DMS114 treated with DMSO at 0.1 percent for 48 hours (cell line): ENCODE results near the gene C11orf58.

ENCODE experiments used
- DNase-seq: peaks from one replicate; lab custom pipeline; 2025; ENCODE audit not compliant: unreplicated experiment; lab: John Stamatoyannopoulos, UW

Gene C11orf58

DNA sequence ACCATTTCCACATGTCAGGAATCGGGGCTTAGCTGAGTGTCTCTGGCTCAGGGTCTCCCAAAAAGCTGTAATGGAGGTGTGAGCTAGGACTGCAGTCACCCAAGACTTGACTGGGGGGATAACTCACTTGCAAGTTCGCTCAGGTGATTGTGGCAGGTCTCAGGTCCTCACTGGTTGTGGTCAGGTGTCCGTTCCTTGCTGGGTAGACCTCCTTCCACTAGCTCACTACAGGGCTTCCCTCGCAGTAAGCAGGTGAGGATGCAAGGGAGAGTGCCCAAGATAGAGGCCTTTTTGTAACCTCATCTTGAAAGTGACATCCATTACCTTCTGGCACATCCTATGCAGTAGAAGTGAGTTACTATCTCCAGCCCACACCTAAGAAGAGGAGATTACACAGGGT is 29.5 kb downstream of the C11orf58 start:
- DNase-seq = no peak

DNA sequence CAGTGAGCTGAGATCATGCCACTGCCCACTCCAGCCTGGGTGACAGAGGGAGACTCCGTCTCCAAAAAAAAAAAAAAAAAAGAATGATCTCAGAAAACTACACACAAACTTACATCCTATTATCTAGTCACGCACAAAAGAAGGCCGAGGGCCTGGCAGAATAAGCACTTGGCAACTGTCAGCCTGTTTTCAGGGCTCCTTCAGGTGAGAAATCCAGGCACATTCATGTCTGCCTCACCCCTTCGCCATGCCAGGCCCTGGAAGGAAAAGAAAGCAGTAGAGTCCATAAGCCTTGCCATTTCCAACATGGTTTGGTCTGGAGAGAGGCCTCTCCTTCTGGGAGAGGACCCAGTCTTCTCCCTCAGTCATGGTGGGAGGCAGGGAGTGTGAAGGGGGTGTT is 30.9 kb downstream of the C11orf58 start:
- DNase-seq = no peak

- no peak for DNase-seq
Measured at GRCh38 chr11:16770016-16770415, 31.6 kb downstream of the C11orf58 start.

- DNase-seq = no peak
Measured at GRCh38 chr11:16771350-16772140, 33.1 kb downstream of the C11orf58 start.

GRCh38 chr11:16772141-16772512 is 33.7 kb downstream of the C11orf58 start:
- no peak for DNase-seq

- DNase-seq = no peak
Measured at GRCh38 chr11:16773981-16774935, 35.8 kb downstream of the C11orf58 start.

GRCh38 chr11:16774936-16775613 is 36.6 kb downstream of the C11orf58 start:
- DNase-seq = no peak

- DNase-seq = no peak
Measured at GRCh38 chr11:16775614-16776283, 37.3 kb downstream of the C11orf58 start.

DNA sequence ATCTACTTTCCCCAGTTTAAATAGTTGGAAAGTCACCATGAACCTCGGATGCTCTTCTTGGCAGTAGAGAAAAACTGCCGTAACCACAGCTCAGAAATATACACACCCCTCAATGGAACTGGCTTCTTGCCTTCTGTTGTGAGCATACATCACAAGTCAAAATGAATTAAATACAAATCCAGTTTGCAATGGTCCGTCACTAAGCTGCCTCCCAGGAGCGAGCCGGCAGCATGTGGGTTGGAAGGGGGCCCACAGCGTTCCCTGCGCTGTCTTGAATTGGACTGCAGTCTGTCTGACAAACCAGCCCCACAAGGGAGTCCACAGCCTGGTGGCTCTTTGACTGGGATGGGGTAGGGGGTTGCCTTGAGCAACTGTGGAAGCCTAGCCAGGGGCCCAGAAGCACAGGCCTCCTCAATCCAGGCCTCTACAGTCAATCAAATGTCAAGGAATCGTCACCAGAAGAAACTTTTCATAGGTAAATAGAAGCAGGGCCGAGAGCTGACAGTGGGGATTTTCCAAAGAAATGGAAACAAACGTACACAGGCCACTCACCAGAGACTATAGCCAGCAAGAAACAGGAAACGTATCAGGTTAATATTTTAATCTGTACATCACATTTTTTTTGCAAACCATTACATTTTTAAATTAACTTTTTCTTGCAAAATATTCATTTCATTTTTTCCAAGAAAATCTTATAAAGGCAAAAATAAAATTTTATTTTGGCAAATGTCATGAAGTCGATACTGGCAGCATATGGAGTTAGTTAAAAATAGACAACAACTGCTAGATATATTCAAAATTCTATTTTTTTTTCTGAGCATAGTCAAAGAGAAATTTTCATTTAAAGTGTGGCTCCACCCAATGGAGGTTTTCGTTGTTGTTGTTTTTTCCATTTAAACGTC is 38.5 kb downstream of the C11orf58 start:
- no peak for DNase-seq

DNA sequence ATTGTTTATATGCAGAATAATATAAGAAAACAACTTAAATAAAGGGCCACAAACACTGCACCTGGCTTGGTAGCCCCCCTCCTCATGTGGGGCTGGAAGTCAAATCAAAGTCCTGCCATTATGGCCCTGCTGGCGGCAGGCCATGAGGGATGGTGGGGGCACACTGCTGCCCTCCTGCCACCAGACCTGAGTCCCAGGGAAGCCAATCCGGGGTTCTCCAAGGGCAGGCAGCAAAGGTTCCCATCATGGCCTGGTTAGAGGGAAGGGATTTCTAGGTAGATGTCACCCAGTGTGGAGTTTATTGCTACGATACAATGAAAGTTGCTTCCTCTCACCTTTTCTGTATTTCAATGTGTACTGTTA is 39.1 kb downstream of the C11orf58 start:
- DNase-seq = no peak

- no peak for DNase-seq
Measured at GRCh38 chr11:16778286-16778685, 39.8 kb downstream of the C11orf58 start.

GRCh38 chr11:16778876-16779275 is 40.4 kb downstream of the C11orf58 start:
- no peak for DNase-seq

DNA sequence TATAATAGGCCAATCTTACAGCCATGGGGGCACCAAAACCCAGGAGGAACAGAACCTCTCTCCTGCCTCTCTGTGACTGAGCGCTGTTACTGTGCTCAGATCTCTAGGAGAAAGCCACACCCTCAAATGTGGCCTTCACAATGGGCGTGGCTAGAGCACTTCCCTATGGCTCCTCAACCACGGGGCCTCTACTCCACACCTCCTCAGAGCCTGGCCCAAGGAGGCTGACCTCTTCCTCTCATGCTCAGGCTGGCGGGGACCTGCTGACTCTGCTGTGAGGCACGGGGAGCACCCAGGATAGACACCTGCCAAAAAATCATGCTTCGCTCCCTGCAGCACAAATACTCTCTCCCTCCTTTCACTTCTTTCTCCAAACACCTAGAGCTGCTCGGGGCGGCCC is 41.0 kb downstream of the C11orf58 start:
- DNase-seq = no peak

GRCh38 chr11:16780146-16780545 is 41.7 kb downstream of the C11orf58 start:
- DNase-seq = no peak

DNA sequence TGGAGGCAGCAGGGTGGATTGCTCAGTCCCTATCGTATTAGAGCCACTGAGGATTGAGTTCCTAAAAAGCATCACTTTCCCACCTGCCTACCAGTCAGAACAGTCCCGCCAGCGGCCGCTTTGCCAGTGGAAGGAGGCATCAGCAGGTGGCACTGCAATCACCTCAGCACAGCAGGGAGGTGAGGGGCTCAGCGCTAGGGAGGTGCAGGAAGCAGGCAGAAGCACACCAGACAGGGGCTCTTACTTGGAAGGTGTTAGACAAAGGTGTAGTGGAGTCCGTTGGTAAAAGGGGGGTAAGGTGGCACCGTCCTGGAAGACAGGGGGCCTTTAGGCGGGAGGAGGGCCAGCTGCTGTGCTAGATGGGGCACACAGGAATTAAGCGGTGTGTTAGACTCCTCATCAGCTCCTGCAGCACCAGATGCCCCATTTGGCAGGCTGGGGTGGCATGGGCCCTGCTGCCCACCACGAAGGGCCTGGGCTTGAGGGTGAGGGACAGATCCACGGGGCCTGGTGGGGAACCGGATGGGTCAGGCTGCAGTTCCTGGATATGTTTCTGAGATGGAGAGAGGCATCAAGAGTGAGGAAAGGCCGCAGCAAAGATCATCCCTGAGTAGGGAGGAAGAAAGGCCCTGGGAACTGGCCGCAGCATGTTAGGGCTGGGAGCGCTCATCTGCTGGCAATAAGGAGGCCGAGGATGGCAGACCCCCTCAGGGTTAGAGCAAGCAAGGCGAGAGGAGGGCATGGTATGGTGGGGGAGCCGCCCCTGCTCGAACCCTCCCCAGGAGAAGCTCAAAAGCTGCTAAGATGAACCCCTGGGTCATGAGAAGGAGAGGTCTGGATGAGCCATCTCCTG is 42.5 kb downstream of the C11orf58 start:
- DNase-seq = no peak

DNA sequence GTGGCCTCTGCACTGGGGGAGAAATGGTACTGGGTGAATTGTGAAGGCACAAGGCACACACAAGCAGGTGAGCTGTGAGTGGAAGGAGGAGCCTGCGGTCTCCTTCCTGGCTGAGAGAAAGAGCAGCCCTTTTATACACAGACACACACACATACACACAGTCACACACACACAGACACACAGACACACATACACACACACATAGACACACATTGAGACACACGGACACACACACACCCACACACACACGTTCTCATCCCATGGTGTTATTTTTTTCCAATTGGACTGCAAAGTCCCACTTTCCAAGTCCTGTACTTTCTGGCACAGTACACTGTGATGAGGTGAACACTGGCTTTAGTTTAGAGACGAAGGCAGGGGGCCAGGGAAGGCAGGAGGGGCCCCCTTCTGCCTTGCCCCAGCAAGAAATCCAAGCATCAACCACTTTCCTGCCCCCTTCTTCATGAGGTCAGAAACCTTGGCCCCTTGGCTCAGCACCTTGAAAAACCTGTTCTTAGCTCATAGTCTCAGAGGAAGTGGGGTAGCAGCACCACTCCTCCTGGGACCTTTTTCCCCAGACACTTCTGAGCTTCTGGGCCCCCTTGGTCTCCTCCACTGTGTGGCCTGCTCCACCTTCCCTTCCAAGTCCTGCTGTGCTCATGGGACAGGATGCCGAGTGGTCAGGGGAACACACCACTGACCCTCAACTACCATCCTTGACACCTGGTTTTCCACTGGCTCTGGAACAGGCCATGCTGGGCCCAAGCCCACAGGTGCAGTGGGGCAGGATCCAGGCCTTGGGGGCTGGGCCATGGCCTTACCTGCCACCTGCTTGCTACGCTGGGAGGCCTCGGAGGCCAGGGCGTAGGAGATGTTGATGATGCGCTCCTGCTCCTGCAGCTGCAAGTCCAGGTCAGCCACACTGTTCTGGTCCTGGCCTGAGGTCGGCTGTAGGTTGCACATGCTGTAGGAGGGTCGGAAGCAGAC is 43.8 kb downstream of the C11orf58 start:
- no peak for DNase-seq

DNA sequence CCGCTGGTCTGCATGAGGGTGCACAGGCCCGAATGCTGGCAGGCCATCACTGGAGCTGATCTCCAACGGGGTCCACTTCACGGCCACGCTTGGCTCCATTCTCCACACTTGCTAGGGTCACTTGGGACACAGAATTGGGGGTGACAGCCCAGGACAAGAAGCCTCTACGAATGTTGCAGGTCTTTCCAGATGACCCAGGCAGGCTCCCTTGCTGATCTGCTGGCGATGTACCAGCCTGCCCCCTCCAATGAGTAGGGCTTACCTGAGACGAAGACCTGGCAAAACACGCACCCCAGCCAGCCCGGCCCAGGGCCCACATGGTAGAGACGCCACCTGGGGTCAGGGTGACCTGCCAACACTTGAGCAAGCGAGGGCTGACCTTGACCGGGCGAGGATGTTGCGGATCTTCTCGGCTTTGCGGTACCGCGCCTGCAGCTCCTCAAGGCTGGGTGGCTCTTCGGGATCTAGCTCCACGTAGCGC is 44.9 kb downstream of the C11orf58 start:
- DNase-seq = no peak

- no peak for DNase-seq
Measured at GRCh38 chr11:16784097-16784496, 45.6 kb downstream of the C11orf58 start.
